NCI-H1105 (cell line): Measurements from ENCODE around the gene PRG3.

Source experiments
- DNase-seq: peaks from one replicate; lab custom pipeline; 2025; lab: John Stamatoyannopoulos, UW

The PRG3 gene

GRCh38 chr11:57380975-57381374 is at the start of gene PRG3:
Gene PRG3 (minus strand): TSS chr11:57381150. CDS start chr11:57380708, 442 bp downstream.
- DNase-seq = no peak

- no peak for DNase-seq
These were observed 49.0 kb upstream of the PRG3 start for GRCh38 chr11:57429946-57430345.

GRCh38 chr11:57428643-57429042 is 47.7 kb upstream of the PRG3 start:
- no peak for DNase-seq

- DNase-seq = no peak
These were observed 46.8 kb upstream of the PRG3 start for GRCh38 chr11:57427727-57428082.

- no peak for DNase-seq
These were observed 46.2 kb upstream of the PRG3 start, which contains the start of gene SLC43A3 for GRCh38 chr11:57426929-57427726. Gene SLC43A3 (minus strand): TSS chr11:57427121. CDS start chr11:57426172, 949 bp downstream.

- no peak for DNase-seq
These were observed 45.5 kb upstream of the PRG3 start for GRCh38 chr11:57426439-57426928.

- DNase-seq = no peak
These were observed 44.9 kb upstream of the PRG3 start for GRCh38 chr11:57425565-57426438.

- DNase-seq = no peak
These were observed 44.0 kb upstream of the PRG3 start for GRCh38 chr11:57424792-57425564.

- no peak for DNase-seq
These were observed 43.3 kb upstream of the PRG3 start for GRCh38 chr11:57424137-57424791.

GRCh38 chr11:57422669-57423068 is 41.7 kb upstream of the PRG3 start:
- DNase-seq = no peak

GRCh38 chr11:57421805-57422204 is 40.9 kb upstream of the PRG3 start:
- DNase-seq = no peak

GRCh38 chr11:57421066-57421465 is 40.1 kb upstream of the PRG3 start:
- DNase-seq = no peak

GRCh38 chr11:57419146-57419545 is 38.2 kb upstream of the PRG3 start:
- no peak for DNase-seq

GRCh38 chr11:57418131-57418530 is 37.2 kb upstream of the PRG3 start:
- DNase-seq = no peak

GRCh38 chr11:57417056-57417455 is 36.1 kb upstream of the PRG3 start:
- DNase-seq = no peak

GRCh38 chr11:57416436-57416835 is 35.5 kb upstream of the PRG3 start:
- no peak for DNase-seq

- no peak for DNase-seq
These were observed 33.8 kb upstream of the PRG3 start for GRCh38 chr11:57414612-57415212.

GRCh38 chr11:57413681-57414080 is 32.7 kb upstream of the PRG3 start:
- no peak for DNase-seq

- DNase-seq = no peak
These were observed 29.3 kb upstream of the PRG3 start for GRCh38 chr11:57410287-57410686.

- no peak for DNase-seq
These were observed 28.6 kb upstream of the PRG3 start for GRCh38 chr11:57409321-57410100.
